ENCODE data around the gene PDE4D. TPM values are rescaled to one million over a fixed set of nuclear protein-coding genes. Genes with fewer than 3 reads are reported as not detected.

PDE4D gene
- total RNA-seq, 1 experiment from 2014 or later: 2.1 TPM

GRCh38 chr5:59095480-59095879 lies 798.0 kb downstream of the PDE4D start:
- no peak overlapping the region for H3K4ac ChIP-seq (ENCODE audit: low read depth, low read length)
- no peak overlapping the region for H2AFZ ChIP-seq (ENCODE audit: low read length)
- H3K9me3 ChIP-seq (ENCODE audit: control insufficient read depth, low read depth, low read length): no peaks in the 10 kb centered on the region
- WGBS (ENCODE audit: extremely low coverage, insufficient read length, low lambda C conversion rate): no CpG with 5 or more reads among the region's 1 CpG
- H3K23me2 ChIP-seq (ENCODE audit: insufficient read length, low read depth, low read length, poor library complexity, severe bottlenecking): no peaks in the 10 kb centered on the region
- no peak overlapping the region for H2BK20ac ChIP-seq (ENCODE audit: low read depth, low read length, poor library complexity, severe bottlenecking)
- H3K27ac ChIP-seq (ENCODE audit: insufficient read length, low read depth, low read length): no peak overlapping the region
- H2BK12ac ChIP-seq (ENCODE audit: insufficient read length, low read depth, low read length): no peak overlapping the region
- no peaks in the 10 kb centered on the region for H3K36me3 Mint-ChIP-seq (ENCODE audit: insufficient read depth in 1 of 3, low read depth in 3 of 3)
- no peak overlapping the region for H3K4me3 Mint-ChIP-seq
- no peak overlapping the region for H3K27ac Mint-ChIP-seq
- no peak overlapping the region for H3K23ac ChIP-seq (ENCODE audit: insufficient read length, low read depth, low read length)
- no peak overlapping the region for H4K8ac ChIP-seq (replicated peaks; ENCODE audit: insufficient read length, low read depth, low read length)
- H3K4me1 Mint-ChIP-seq: peaks cover 0 to 3% of the 10 kb centered on the region in 2 experiments; a peak in 1 of 4 replicates
- TF ChIP-seq, protein P1, sequence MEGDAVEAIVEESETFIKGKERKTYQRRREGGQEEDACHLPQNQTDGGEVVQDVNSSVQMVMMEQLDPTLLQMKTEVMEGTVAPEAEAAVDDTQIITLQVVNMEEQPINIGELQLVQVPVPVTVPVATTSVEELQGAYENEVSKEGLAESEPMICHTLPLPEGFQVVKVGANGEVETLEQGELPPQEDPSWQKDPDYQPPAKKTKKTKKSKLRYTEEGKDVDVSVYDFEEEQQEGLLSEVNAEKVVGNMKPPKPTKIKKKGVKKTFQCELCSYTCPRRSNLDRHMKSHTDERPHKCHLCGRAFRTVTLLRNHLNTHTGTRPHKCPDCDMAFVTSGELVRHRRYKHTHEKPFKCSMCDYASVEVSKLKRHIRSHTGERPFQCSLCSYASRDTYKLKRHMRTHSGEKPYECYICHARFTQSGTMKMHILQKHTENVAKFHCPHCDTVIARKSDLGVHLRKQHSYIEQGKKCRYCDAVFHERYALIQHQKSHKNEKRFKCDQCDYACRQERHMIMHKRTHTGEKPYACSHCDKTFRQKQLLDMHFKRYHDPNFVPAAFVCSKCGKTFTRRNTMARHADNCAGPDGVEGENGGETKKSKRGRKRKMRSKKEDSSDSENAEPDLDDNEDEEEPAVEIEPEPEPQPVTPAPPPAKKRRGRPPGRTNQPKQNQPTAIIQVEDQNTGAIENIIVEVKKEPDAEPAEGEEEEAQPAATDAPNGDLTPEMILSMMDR (conservative IDR thresholded peaks at IDR 0.05): no peak
- H3K27me3 ChIP-seq (ENCODE audit: insufficient read depth, low read length): no peaks in the 10 kb centered on the region
- no peaks in the 10 kb centered on the region for H3K79me2 ChIP-seq (ENCODE audit: insufficient read depth, low read length)
- H3T11ph ChIP-seq (ENCODE audit: low read length): no peak overlapping the region
- H3K27me3 Mint-ChIP-seq (ENCODE audit: low read depth): no peaks in the 10 kb centered on the region
- no peak overlapping the region for H2BK15ac ChIP-seq (ENCODE audit: low read depth, low read length)
- no peaks in the 10 kb centered on the region for H3K9me3 Mint-ChIP-seq
- no peak overlapping the region for H2BK120ac ChIP-seq (ENCODE audit: low read depth, low read length, poor library complexity, severe bottlenecking)
- H4K91ac ChIP-seq (ENCODE audit: insufficient read length, low read depth, low read length): no peak overlapping the region
- H4K20me1 ChIP-seq (ENCODE audit: control insufficient read depth, insufficient read depth, insufficient read length): no peaks in the 10 kb centered on the region
- no peak overlapping the region for H3K18ac ChIP-seq (ENCODE audit: insufficient read length, low read depth, low read length)
- H3K14ac ChIP-seq (ENCODE audit: insufficient read depth, low read length): no peak overlapping the region
- H3K4me2 ChIP-seq (ENCODE audit: insufficient read depth, insufficient read length, low read length): no peak overlapping the region
- DNase-seq: no peak
- H3K56ac ChIP-seq (ENCODE audit: insufficient read length, low read depth, low read length): no peak overlapping the region
- no peak overlapping the region for H2AK5ac ChIP-seq (ENCODE audit: insufficient read length, low read length)
- no peak overlapping the region for H3K9ac ChIP-seq (ENCODE audit: extremely low read depth, insufficient read length, low read length)
- H4K5ac ChIP-seq (ENCODE audit: insufficient read length, low read depth, low read length): no peak overlapping the region
- no peaks in the 10 kb centered on the region for H3K79me1 ChIP-seq (ENCODE audit: insufficient read depth, low read depth, low read length, poor library complexity, severe bottlenecking)
- no peak overlapping the region for H2BK5ac ChIP-seq (ENCODE audit: insufficient read length, low read length)
- no peaks in the 10 kb centered on the region for H3K4me1 ChIP-seq (ENCODE audit: insufficient read depth, low read length)
